ENCODE results near the gene CEP131.
"Not testable (repeated sequence)": the region's sequence is repeated elsewhere in the genome, so short reads cannot be mapped to it uniquely, and the experiment has no call there.

Gene CEP131

GRCh38 chr17:81231121-81231645 lies 8.4 kb upstream of the CEP131 start:
- DNase-seq (ENCODE audit: low read depth): no peak
- TF ChIP-seq CTCF (conservative IDR thresholded peaks at IDR 0.05; ENCODE audit: control insufficient read depth, insufficient read depth, low read depth, low read length): no peak
- no peak overlapping the region for H3K4me3 ChIP-seq (ENCODE audit: control insufficient read depth, low read depth, low read length)

GRCh38 chr17:81230043-81230820 lies 7.5 kb upstream of the CEP131 start:
- H3K4me3 ChIP-seq (ENCODE audit: control insufficient read depth, low read depth, low read length): no peak overlapping the region
- TF ChIP-seq CTCF (conservative IDR thresholded peaks at IDR 0.05; ENCODE audit: control insufficient read depth, insufficient read depth, low read depth, low read length): peak; percentile 24
- DNase-seq (ENCODE audit: low read depth): no peak

- TF ChIP-seq CTCF (conservative IDR thresholded peaks at IDR 0.05; ENCODE audit: control insufficient read depth, insufficient read depth, low read depth, low read length): no peak
- no peak overlapping the region for H3K4me3 ChIP-seq (ENCODE audit: control insufficient read depth, low read depth, low read length)
- DNase-seq (ENCODE audit: low read depth): no peak
Observed at GRCh38 chr17:81229666-81229920, 6.8 kb upstream of the CEP131 start.

GRCh38 chr17:81228834-81229665 lies 6.3 kb upstream of the CEP131 start:
- no peak for TF ChIP-seq CTCF (conservative IDR thresholded peaks at IDR 0.05; ENCODE audit: control insufficient read depth, insufficient read depth, low read depth, low read length)
- H3K4me3 ChIP-seq (ENCODE audit: control insufficient read depth, low read depth, low read length): no peak overlapping the region
- no peak for DNase-seq (ENCODE audit: low read depth)

- TF ChIP-seq CTCF (conservative IDR thresholded peaks at IDR 0.05; ENCODE audit: control insufficient read depth, insufficient read depth, low read depth, low read length): no peak
- no peak for DNase-seq (ENCODE audit: low read depth)
- no peak overlapping the region for H3K4me3 ChIP-seq (ENCODE audit: control insufficient read depth, low read depth, low read length)
Observed at GRCh38 chr17:81228420-81228819, 5.7 kb upstream of the CEP131 start.

GRCh38 chr17:81227630-81228029 lies 4.9 kb upstream of the CEP131 start:
- DNase-seq (ENCODE audit: low read depth); H3K4me3 ChIP-seq (ENCODE audit: control insufficient read depth, low read depth, low read length): not testable (repeated sequence)

GRCh38 chr17:81223762-81224130 lies 981 bp upstream of the CEP131 start:
- no peak for TF ChIP-seq CTCF (conservative IDR thresholded peaks at IDR 0.05; ENCODE audit: control insufficient read depth, insufficient read depth, low read depth, low read length)
- DNase-seq (ENCODE audit: low read depth): no peak

More at GRCh38 chr17:81223762-81224130, 981 bp upstream of the CEP131 start:
- peak overlapping the region; percentile 40 for H3K4me3 ChIP-seq (ENCODE audit: control insufficient read depth, low read depth, low read length)

Data from fibroblast of mammary gland (primary cell).